RWPE1 (cell line): ENCODE data around the gene PI16.

Experiments
- CTCF ChIA-PET: fragments of 350-600 bp; sonication (Branson Sonifier 250); formaldehyde crosslinking; extraction: SDS; loops from one replicate; lab custom pipeline; 2021; lab: Yijun Ruan, JAX
- POLR2A ChIA-PET: fragments of 400-600 bp; formaldehyde crosslinking; extraction: SDS; loops from one replicate; lab custom pipeline; 2020; ENCODE audit warnings: antibody characterized with exemption; ENCODE audit not compliant: low non-redundant PET; lab: Yijun Ruan, JAX
- DNase-seq: peaks from one replicate; pipeline ENCODE4 v3.0.0; 2012; ENCODE audit warnings: low spot score
- H3K27ac ChIP-seq: fragments of 450-650 bp; 2 replicates; pipeline ENCODE4 v1.5.1; 2017
- TF ChIP-seq, protein P1 (sequence below): fragments of 450-650 bp; conservative IDR thresholded peaks from 2 replicates; pipeline ENCODE4 v1.5.1; 2017; ENCODE audit warnings: low read depth, mild to moderate bottlenecking

PI16 gene

DNA sequence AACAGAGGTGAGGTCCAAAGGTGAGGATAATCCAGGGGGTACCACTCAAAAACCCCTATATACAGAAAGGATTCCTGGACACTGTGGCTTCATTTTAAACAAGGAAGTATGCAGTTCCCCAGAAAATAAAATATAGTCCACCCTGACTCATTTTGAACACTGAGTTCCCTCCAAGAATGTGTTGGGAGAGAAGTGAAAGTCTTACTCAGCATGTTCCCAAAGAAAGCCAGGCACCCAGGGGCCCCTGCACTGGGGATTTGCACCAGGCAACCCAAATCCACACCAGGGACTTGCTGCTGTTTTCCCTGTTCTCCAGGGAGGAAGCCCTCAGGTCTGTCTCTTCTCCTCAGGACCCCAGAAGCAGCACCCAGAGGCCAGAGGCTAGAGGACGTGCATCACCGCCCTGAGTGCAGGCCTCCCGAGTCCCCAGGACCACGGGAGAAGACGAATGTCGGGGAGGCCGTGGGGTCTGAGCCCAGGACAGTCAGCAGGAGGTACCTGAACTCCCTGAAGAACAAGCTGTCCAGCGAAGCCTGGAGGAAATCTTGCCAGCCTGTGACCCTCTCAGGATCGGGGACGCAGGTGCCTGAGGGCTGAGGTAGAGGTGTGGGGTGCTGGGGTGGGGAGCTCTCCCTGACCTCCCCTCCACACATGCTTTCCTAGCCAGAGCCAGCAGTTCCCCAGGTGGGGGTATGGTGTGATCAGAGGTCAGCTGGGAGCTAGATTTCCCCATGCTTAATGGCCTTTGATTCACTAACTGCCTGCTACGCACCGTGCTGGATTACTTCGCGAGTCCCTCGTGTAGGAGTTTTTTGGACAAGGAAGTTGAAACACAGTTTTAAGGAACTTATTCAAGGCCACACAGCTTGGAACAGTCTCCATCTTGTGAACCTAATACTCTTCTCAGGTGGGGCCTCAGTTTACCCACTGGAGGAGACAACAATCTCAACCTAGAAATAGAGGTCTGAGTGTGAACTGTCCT, 54.2 kb downstream of the PI16 start:
- ChIA-PET POLR2A (no interaction called here), CTCF (no interaction called here)

DNA sequence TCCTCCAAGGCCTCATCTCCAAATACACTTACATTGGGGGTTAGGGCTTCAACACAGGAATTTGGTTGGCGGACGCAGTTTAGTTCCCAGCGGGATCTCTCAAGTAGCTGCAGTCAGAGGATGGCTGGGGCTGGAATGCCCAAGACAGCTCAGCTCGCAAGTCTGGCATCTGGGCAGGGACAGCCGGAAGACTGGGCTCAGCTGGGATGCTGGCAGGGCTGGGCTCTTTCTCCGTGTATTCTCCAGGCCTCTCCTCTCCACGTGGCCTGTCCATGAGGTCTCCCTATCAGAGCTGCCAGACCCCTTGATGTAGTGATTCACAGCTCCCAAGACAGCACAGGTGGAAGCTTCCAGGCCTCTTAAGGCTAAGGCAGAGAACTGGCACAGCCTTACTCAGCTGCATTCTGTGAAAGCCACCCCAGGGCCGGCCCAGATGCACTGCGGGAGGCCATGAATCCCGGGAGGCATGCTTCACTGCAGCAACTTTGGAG, 55.9 kb downstream of the PI16 start:
- TF ChIP-seq, protein P1, sequence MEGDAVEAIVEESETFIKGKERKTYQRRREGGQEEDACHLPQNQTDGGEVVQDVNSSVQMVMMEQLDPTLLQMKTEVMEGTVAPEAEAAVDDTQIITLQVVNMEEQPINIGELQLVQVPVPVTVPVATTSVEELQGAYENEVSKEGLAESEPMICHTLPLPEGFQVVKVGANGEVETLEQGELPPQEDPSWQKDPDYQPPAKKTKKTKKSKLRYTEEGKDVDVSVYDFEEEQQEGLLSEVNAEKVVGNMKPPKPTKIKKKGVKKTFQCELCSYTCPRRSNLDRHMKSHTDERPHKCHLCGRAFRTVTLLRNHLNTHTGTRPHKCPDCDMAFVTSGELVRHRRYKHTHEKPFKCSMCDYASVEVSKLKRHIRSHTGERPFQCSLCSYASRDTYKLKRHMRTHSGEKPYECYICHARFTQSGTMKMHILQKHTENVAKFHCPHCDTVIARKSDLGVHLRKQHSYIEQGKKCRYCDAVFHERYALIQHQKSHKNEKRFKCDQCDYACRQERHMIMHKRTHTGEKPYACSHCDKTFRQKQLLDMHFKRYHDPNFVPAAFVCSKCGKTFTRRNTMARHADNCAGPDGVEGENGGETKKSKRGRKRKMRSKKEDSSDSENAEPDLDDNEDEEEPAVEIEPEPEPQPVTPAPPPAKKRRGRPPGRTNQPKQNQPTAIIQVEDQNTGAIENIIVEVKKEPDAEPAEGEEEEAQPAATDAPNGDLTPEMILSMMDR = no peak
- DNase-seq = no peak
- H3K27ac ChIP-seq = no peak overlapping the region
- ChIA-PET CTCF (interaction anchor here (0.7 to 1.0 kb wide), 2 partner anchors 9 to 200 kb away, joined by 3 to 7 read pairs; no protein-coding TSS in a partner anchor), POLR2A (no interaction called here)

More for the DNA sequence above, 54.2 kb downstream of the PI16 start:
- TF ChIP-seq, protein P1 = no peak
- DNase-seq = no peak
- no peak overlapping the region for H3K27ac ChIP-seq

DNA sequence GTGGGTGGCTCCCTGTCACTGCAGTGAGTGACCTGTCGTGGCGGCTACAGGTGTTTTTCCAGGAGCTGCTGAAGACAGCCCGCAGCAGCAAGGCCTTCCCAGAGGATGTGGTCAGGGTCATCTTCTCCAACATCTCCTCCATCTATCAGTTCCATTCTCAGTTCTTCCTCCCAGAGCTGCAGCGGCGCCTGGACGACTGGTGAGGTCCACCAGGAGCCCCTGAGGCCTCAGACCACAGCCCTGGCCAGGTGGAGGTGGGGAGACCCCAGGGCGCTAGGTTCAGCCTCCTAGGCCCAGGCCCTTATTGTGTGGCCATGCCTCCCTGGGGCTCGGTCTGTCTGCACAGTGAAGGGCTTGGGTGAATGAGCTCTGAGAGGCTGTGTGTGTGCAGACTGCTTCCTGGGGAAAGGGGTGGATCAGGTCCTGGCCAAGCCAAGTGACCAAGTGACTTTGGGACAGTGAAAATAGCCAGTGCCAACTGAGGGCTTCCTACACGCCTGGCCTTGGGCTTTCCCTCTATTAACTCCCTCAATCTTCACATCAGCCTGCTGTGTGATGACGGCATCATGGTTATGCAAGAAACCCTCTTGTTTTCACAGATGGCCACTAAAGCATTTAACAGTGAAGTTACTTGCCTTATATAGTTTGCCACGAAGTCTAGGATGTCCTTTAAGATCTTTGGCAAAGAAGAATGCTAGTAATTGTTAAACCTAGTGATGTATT, 57.3 kb downstream of the PI16 start:
- no peak overlapping the region for H3K27ac ChIP-seq
- TF ChIP-seq, protein P1 = no peak
- POLR2A ChIA-PET = no interaction called here
- no peak for DNase-seq
- CTCF ChIA-PET = interaction anchor here (0.6 kb wide), 1 partner anchor 77 kb away, joined by 4 read pairs; no protein-coding TSS in a partner anchor

DNA sequence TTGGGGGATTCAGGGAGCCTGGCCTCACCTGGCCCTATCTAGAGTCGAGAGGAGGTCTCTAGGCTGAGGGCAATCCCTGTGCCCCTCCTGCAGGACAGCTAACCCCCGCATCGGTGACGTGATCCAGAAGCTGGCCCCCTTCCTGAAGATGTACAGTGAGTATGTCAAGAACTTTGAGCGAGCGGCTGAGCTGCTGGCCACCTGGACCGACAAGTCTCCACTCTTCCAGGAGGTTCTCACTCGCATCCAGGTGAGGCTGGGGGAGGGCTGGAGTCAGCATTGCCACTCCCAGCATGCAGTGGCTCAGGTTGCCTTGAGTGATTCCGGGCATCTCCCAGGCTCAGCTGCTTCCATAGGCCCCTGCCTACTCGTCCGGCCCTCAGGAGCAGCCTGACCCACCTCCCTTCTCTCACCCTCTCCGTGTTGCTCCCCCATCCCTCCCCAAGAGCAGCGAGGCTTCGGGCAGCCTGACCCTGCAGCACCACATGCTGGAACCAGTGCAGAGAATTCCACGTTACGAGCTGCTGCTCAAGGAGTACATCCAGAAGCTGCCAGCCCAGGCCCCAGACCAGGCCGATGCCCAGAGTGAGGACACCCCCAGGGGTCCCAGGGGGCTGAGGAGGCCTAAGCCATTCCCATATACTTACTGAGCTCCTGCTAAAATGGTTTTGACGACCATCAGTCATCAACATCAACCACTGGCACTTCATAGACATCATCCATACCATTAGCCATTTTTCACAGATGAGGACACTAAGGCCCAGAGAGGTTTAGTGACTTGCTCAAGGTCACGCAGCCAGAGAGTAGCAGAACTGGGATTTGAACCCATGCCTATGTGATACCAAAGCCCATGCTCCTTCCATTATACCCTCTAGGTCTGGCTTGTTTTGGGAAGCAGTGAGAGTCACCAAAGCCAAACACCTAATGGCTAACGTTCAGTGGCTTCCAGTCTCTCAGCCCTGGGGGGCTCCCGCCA, 59.3 kb downstream of the PI16 start:
- TF ChIP-seq, protein P1 = no peak
- DNase-seq = no peak
- ChIA-PET POLR2A (interaction anchor here (0.9 kb wide), 1 partner anchor 27 kb away, joined by 3 read pairs; the partner anchor contains the start of gene MTCH1), CTCF (no interaction called here)
- no peak overlapping the region for H3K27ac ChIP-seq
